Measurements from ENCODE around the gene WBP1. TPM values are rescaled to one million over a fixed set of nuclear protein-coding genes. Genes with fewer than 3 reads are reported as not detected.

Gene WBP1
- polyA plus RNA-seq, 2 of the 4 experiments (the other 2 are of a cell fraction): 59.0 to 62.6 TPM

DNA sequence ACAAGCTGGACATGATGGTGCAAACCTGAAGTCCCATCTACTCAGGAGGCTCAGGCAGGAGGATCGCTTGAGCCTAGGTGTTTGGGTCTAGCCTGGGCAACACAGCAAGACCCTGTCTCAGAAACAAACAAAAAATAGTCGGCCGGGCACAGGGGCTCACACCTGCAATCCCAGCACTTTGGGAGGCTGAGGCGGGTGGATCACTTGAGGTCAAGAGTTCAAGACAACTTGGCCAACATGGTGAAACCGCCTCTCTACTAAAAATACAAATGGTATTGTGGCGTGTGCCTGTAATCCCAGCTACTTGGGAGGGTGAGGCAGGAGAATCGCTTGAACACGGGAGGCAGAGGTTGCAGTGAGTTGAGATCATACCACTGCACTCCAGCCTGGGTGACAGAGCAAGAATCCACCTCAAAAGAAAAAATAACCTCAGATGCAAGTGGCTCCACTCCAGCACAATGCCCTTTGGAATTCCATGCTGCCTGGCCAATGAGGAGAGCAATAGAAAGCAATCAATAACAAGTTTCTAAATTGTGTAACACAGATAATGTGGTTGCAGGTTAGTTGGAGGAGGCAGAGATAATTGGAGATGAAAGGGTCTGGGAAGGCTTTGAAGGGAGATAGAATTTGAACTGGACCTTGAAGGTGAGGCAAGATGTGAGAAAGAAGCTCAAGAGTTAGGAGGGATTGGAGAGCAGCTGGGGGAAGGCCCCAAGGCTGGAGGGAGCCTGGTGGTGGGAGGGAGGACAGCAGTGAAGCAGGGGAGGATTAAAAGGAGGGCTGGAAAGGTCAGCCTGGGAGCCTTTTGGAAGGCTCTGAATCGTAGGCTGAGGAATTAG lies 30.6 kb downstream of the WBP1 start:
- WGBS (ENCODE audit: missing lambda C conversion rate): 93% methylated on average over 9 of the region's 9 CpGs
- POLR2A ChIA-PET: interaction anchor here (0.9 to 1.7 kb wide), 3 partner anchors 12 to 41 kb away, joined by 4 to 5 read pairs (median 4); partner anchors contain the start of genes AUP1 and HTRA2
- peak; percentile 56 to 59; a peak in 5 of 6 replicates for ATAC-seq
- no peak for FAIRE-seq
- CTCF ChIA-PET: interaction anchor here (0.6 to 13.8 kb wide), 9 partner anchors 9 to 156 kb away, joined by 3 to 184 read pairs (median 4); partner anchors contain the start of genes INO80B, LBX2 and PCGF1
- Histone ChIP-seq H3K4me3 (no peak overlapping the region), H3K27ac (no peak overlapping the region), H3K9me3 (no peaks in the 10 kb centered on the region), H3K4me1 (peaks cover 4% of the 10 kb centered on the region; the same call in 2 of the 3 replicates), H3K4me2 (no peak overlapping the region)
- TF ChIP-seq, protein P1, sequence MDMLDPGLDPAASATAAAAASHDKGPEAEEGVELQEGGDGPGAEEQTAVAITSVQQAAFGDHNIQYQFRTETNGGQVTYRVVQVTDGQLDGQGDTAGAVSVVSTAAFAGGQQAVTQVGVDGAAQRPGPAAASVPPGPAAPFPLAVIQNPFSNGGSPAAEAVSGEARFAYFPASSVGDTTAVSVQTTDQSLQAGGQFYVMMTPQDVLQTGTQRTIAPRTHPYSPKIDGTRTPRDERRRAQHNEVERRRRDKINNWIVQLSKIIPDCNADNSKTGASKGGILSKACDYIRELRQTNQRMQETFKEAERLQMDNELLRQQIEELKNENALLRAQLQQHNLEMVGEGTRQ (IDR thresholded peaks at IDR 0.05): no peak
- TF ChIP-seq, protein P2, sequence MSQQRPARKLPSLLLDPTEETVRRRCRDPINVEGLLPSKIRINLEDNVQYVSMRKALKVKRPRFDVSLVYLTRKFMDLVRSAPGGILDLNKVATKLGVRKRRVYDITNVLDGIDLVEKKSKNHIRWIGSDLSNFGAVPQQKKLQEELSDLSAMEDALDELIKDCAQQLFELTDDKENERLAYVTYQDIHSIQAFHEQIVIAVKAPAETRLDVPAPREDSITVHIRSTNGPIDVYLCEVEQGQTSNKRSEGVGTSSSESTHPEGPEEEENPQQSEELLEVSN (IDR thresholded peaks at IDR 0.05; ENCODE audit: borderline replicate concordance, low read depth): no peak
- TF ChIP-seq EHF (CRISPR knock-in tag; IDR thresholded peaks at IDR 0.05): no peak
- no peak for TF ChIP-seq JUNB (IDR thresholded peaks at IDR 0.05)
- TF ChIP-seq, protein P3, sequence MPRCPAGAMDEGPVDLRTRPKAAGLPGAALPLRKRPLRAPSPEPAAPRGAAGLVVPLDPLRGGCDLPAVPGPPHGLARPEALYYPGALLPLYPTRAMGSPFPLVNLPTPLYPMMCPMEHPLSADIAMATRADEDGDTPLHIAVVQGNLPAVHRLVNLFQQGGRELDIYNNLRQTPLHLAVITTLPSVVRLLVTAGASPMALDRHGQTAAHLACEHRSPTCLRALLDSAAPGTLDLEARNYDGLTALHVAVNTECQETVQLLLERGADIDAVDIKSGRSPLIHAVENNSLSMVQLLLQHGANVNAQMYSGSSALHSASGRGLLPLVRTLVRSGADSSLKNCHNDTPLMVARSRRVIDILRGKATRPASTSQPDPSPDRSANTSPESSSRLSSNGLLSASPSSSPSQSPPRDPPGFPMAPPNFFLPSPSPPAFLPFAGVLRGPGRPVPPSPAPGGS (IDR thresholded peaks at IDR 0.05): no peak
- TF ChIP-seq, protein P4, sequence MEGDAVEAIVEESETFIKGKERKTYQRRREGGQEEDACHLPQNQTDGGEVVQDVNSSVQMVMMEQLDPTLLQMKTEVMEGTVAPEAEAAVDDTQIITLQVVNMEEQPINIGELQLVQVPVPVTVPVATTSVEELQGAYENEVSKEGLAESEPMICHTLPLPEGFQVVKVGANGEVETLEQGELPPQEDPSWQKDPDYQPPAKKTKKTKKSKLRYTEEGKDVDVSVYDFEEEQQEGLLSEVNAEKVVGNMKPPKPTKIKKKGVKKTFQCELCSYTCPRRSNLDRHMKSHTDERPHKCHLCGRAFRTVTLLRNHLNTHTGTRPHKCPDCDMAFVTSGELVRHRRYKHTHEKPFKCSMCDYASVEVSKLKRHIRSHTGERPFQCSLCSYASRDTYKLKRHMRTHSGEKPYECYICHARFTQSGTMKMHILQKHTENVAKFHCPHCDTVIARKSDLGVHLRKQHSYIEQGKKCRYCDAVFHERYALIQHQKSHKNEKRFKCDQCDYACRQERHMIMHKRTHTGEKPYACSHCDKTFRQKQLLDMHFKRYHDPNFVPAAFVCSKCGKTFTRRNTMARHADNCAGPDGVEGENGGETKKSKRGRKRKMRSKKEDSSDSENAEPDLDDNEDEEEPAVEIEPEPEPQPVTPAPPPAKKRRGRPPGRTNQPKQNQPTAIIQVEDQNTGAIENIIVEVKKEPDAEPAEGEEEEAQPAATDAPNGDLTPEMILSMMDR (IDR thresholded peaks at IDR 0.05): no peak
- no peak for TF ChIP-seq PHF8 (IDR thresholded peaks at IDR 0.05; ENCODE audit: borderline replicate concordance, low read depth)
- no peak for TF ChIP-seq MAFK (IDR thresholded peaks at IDR 0.05; ENCODE audit: partially characterized antibody)
- no peak for TF ChIP-seq HOXB13 (CRISPR knock-in tag; IDR thresholded peaks at IDR 0.05; ENCODE audit: low read depth)
- no peak for TF ChIP-seq BHLHE40 (IDR thresholded peaks at IDR 0.05; ENCODE audit: low read depth, low read length)
- no peak for TF ChIP-seq CEBPB (IDR thresholded peaks at IDR 0.05)
- TF ChIP-seq HEYL (CRISPR knock-in tag; IDR thresholded peaks at IDR 0.05): no peak
- TF ChIP-seq, protein P5, sequence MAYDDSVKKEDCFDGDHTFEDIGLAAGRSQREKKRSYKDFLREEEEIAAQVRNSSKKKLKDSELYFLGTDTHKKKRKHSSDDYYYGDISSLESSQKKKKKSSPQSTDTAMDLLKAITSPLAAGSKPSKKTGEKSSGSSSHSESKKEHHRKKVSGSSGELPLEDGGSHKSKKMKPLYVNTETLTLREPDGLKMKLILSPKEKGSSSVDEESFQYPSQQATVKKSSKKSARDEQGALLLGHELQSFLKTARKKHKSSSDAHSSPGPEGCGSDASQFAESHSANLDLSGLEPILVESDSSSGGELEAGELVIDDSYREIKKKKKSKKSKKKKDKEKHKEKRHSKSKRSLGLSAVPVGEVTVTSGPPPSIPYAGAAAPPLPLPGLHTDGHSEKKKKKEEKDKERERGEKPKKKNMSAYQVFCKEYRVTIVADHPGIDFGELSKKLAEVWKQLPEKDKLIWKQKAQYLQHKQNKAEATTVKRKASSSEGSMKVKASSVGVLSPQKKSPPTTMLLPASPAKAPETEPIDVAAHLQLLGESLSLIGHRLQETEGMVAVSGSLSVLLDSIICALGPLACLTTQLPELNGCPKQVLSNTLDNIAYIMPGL (CRISPR knock-in tag; IDR thresholded peaks at IDR 0.05; ENCODE audit: borderline replicate concordance): no peak
- TF ChIP-seq JUN (IDR thresholded peaks at IDR 0.05): no peak
- no peak for TF ChIP-seq CHD2 (IDR thresholded peaks at IDR 0.05; ENCODE audit: low read length, partially characterized antibody)
- no peak for TF ChIP-seq EP300 (IDR thresholded peaks at IDR 0.05)
- TF ChIP-seq NPAS2 (CRISPR knock-in tag; IDR thresholded peaks at IDR 0.05; ENCODE audit: borderline replicate concordance): no peak
- TF ChIP-seq, protein P6, sequence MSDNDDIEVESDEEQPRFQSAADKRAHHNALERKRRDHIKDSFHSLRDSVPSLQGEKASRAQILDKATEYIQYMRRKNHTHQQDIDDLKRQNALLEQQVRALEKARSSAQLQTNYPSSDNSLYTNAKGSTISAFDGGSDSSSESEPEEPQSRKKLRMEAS (IDR thresholded peaks at IDR 0.05): no peak
- DNase-seq (ENCODE audit: low read depth in 1 of 2, low spot score in 1 of 2): no peak
